Muscle layer of duodenum (tissue), 2 donors: ENCODE results near the gene MBNL2.

Source experiments
- H3K27ac ChIP-seq: one replicate; pipeline ENCODE4 v1.7.0; 2013; ENCODE audit warnings: mild to moderate bottlenecking, low read length
- H3K27me3 ChIP-seq: one replicate; pipeline ENCODE4 v1.7.0; 2013; ENCODE audit warnings: low read depth, mild to moderate bottlenecking, control low read depth, low read length
- H3K36me3 ChIP-seq, 2 donors: one replicate each; pipeline ENCODE4 v1.7.0; 2013; ENCODE audit warnings: low read length in 2 of 2, control low read depth in 1 of 2, mild to moderate bottlenecking in 1 of 2; ENCODE audit not compliant: insufficient read depth in 2 of 2, control insufficient read depth in 1 of 2
- H3K4me1 ChIP-seq, 2 donors: one replicate each; pipeline ENCODE4 v1.7.0; 2013; ENCODE audit warnings: low read length in 2 of 2, mild to moderate bottlenecking in 2 of 2, control low read depth in 1 of 2, moderate library complexity in 1 of 2; ENCODE audit not compliant: insufficient read depth in 2 of 2, control insufficient read depth in 1 of 2
- H3K4me3 ChIP-seq, 2 donors: one replicate each; pipeline ENCODE4 v1.7.0; 2013; ENCODE audit warnings: low read length in 2 of 2, low read depth in 1 of 2, mild to moderate bottlenecking in 1 of 2
- H3K9me3 ChIP-seq, 2 donors: one replicate each; pipeline ENCODE4 v1.7.0; 2013; ENCODE audit warnings: low read length in 2 of 2, control low read depth in 1 of 2, mild to moderate bottlenecking in 1 of 2; ENCODE audit not compliant: control insufficient read depth in 1 of 2
- donor health status: healthy.

Gene MBNL2

GRCh38 chr13:97390941-97391600 lies 168.9 kb downstream of the MBNL2 start:
- Histone ChIP-seq H3K27me3 (no peaks in the 10 kb centered on the region), H3K9me3 (no peaks in the 10 kb centered on the region), H3K36me3 (peaks cover 5 to 21% of the 10 kb centered on the region in 2 donors), H3K4me3 (no peak overlapping the region), H3K27ac (no peak overlapping the region), H3K4me1 (no peaks in the 10 kb centered on the region)

- H3K27ac ChIP-seq = no peak overlapping the region
- H3K27me3 ChIP-seq = no peaks in the 10 kb centered on the region
- H3K4me1 ChIP-seq = peaks cover 0 to 8% of the 10 kb centered on the region in 2 donors
- no peak overlapping the region for H3K4me3 ChIP-seq
- H3K36me3 ChIP-seq = peaks cover 5 to 18% of the 10 kb centered on the region in 2 donors
- H3K9me3 ChIP-seq = no peaks in the 10 kb centered on the region
Measured at GRCh38 chr13:97392020-97392419, 169.9 kb downstream of the MBNL2 start.

GRCh38 chr13:97394542-97394941 lies 172.4 kb downstream of the MBNL2 start:
- H3K9me3 ChIP-seq = no peaks in the 10 kb centered on the region
- H3K27me3 ChIP-seq = no peaks in the 10 kb centered on the region
- H3K4me1 ChIP-seq = peaks cover 0 to 8% of the 10 kb centered on the region in 2 donors
- H3K36me3 ChIP-seq = peaks cover 5 to 10% of the 10 kb centered on the region in 2 donors
- H3K27ac ChIP-seq = no peak overlapping the region
- H3K4me3 ChIP-seq = no peak overlapping the region

- Histone ChIP-seq H3K4me3 (no peak overlapping the region), H3K9me3 (no peaks in the 10 kb centered on the region), H3K27me3 (no peaks in the 10 kb centered on the region), H3K4me1 (peaks cover 0 to 8% of the 10 kb centered on the region in 2 donors), H3K36me3 (peaks cover 5 to 10% of the 10 kb centered on the region in 2 donors), H3K27ac (no peak overlapping the region)
Measured at GRCh38 chr13:97395447-97396136, 173.5 kb downstream of the MBNL2 start.

GRCh38 chr13:97397267-97397666 lies 175.1 kb downstream of the MBNL2 start:
- peaks cover 0 to 8% of the 10 kb centered on the region in 2 donors for H3K4me1 ChIP-seq
- H3K27ac ChIP-seq = no peak overlapping the region
- peaks cover 0 to 10% of the 10 kb centered on the region in 2 donors for H3K36me3 ChIP-seq
- no peaks in the 10 kb centered on the region for H3K27me3 ChIP-seq
- H3K9me3 ChIP-seq = no peaks in the 10 kb centered on the region
- H3K4me3 ChIP-seq = no peak overlapping the region

- peaks cover 0 to 6% of the 10 kb centered on the region in 2 donors for H3K4me1 ChIP-seq
- no peak overlapping the region for H3K27ac ChIP-seq
- no peaks in the 10 kb centered on the region for H3K9me3 ChIP-seq
- H3K27me3 ChIP-seq = no peaks in the 10 kb centered on the region
- no peak overlapping the region for H3K4me3 ChIP-seq
- no peaks in the 10 kb centered on the region for H3K36me3 ChIP-seq
Measured at GRCh38 chr13:97401421-97401820, 179.3 kb downstream of the MBNL2 start.

- Histone ChIP-seq H3K36me3 (no peaks in the 10 kb centered on the region), H3K4me3 (no peak overlapping the region), H3K27ac (no peak overlapping the region), H3K27me3 (no peaks in the 10 kb centered on the region), H3K9me3 (no peaks in the 10 kb centered on the region), H3K4me1 (no peaks in the 10 kb centered on the region)
Measured at GRCh38 chr13:97403893-97404750, 182.0 kb downstream of the MBNL2 start.

GRCh38 chr13:97407540-97407939 lies 185.4 kb downstream of the MBNL2 start:
- Histone ChIP-seq H3K27me3 (no peaks in the 10 kb centered on the region), H3K4me3 (no peak overlapping the region), H3K36me3 (no peaks in the 10 kb centered on the region)

GRCh38 chr13:97408938-97409337 lies 186.8 kb downstream of the MBNL2 start:
- Histone ChIP-seq H3K4me1 (no peaks in the 10 kb centered on the region), H3K36me3 (no peaks in the 10 kb centered on the region), H3K4me3 (no peak overlapping the region), H3K27me3 (no peaks in the 10 kb centered on the region), H3K27ac (no peak overlapping the region), H3K9me3 (no peaks in the 10 kb centered on the region)

More at GRCh38 chr13:97407540-97407939, 185.4 kb downstream of the MBNL2 start:
- no peaks in the 10 kb centered on the region for H3K9me3 ChIP-seq
- H3K27ac ChIP-seq = no peak overlapping the region
- no peaks in the 10 kb centered on the region for H3K4me1 ChIP-seq

- Histone ChIP-seq H3K27ac (no peak overlapping the region), H3K9me3 (no peaks in the 10 kb centered on the region), H3K36me3 (no peaks in the 10 kb centered on the region), H3K4me3 (no peak overlapping the region), H3K4me1 (no peaks in the 10 kb centered on the region), H3K27me3 (no peaks in the 10 kb centered on the region)
Measured at GRCh38 chr13:97411984-97412383, 189.9 kb downstream of the MBNL2 start.

- Histone ChIP-seq H3K27ac (no peak overlapping the region), H3K4me3 (no peak overlapping the region)
Measured at GRCh38 chr13:97413694-97414093, 191.6 kb downstream of the MBNL2 start.

More at GRCh38 chr13:97413694-97414093, 191.6 kb downstream of the MBNL2 start:
- no peaks in the 10 kb centered on the region for H3K36me3 ChIP-seq
- H3K27me3 ChIP-seq = no peaks in the 10 kb centered on the region
- H3K9me3 ChIP-seq = no peaks in the 10 kb centered on the region
- no peaks in the 10 kb centered on the region for H3K4me1 ChIP-seq
